ENCODE data around the gene ITGBL1. TPM values are rescaled to one million over a fixed set of nuclear protein-coding genes. Genes with fewer than 3 reads are reported as not detected.

The ITGBL1 gene
- total and polyA plus RNA-seq, 2 of the 8 experiments (the other 6 are each of a cell fraction or from before 2014, with no cell fraction given): not detected

DNA sequence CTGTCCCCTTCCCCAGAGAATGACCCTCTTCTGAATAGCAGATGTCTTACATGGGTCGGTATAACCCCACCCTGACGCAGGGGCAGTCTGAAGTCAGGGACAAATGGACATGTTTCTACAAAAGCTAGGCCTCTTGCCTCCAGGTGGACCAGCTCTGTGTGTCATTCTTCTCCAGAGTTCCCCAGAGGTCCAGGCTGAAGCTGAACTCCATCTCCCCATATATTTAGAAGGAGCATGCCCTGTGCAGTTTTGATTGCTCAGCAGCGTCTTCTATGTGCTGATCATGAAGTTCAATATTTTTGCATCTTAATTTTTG is 27.4 kb upstream of the ITGBL1 start:
- H3K36me3 ChIP-seq (ENCODE audit: control insufficient read depth in 2 of 4, insufficient read depth in 4 of 4, low read length in 3 of 4): no peaks in the 10 kb centered on the region
- 95% methylated on average over 3 of the region's 3 CpGs; no CpG with 5 or more reads in 1 of the 2 experiments for WGBS, 2 experiments (ENCODE audit: extremely low coverage in 1 of 2, insufficient coverage in 1 of 2, insufficient read length in 1 of 2, insufficient replicate concordance in 2 of 2, low coverage in 1 of 2, low lambda C conversion rate in 2 of 2, missing lambda C conversion rate in 1 of 2)
- H3K9me3 ChIP-seq (ENCODE audit: insufficient read depth in 2 of 2, low read depth in 1 of 2, low read length in 1 of 2): no peaks in the 10 kb centered on the region
- H3K56ac ChIP-seq (replicated peaks; ENCODE audit: insufficient read length, low read depth, low read length): no peak overlapping the region
- no peak overlapping the region for H3K9ac ChIP-seq (replicated peaks in 1 of 4; ENCODE audit: extremely low read depth in 1 of 4, low read depth in 3 of 4, low read length in 3 of 4)
- no peaks in the 10 kb centered on the region for H3K79me1 ChIP-seq (ENCODE audit: low read depth, low read length)
- no peak overlapping the region for H4K91ac ChIP-seq (replicated peaks; ENCODE audit: insufficient read length, low read length)
- no peak overlapping the region for H3K14ac ChIP-seq (ENCODE audit: insufficient read length)
- no peak overlapping the region for H2BK5ac ChIP-seq (ENCODE audit: low read depth, low read length)
- no peak overlapping the region for H2AFZ ChIP-seq (ENCODE audit: low read length)
- H3K79me2 ChIP-seq (ENCODE audit: control insufficient read depth in 1 of 2, insufficient read depth in 2 of 2, low read length in 2 of 2): no peaks in the 10 kb centered on the region
- H2BK15ac ChIP-seq (ENCODE audit: low read length): no peak overlapping the region
- no peak overlapping the region for H3K4me3 ChIP-seq (ENCODE audit: extremely low read depth in 1 of 4, insufficient read depth in 2 of 4, low read depth in 3 of 4, low read length in 4 of 4)
- FAIRE-seq (no peak), DNase-seq (ENCODE audit: low read depth in 1 of 2, low spot score in 2 of 2) (no peak)
- H3K23me2 ChIP-seq (ENCODE audit: low read depth, low read length): 0 out of 2 replicates have a peak, but pooled peaks cover 1% of the 10 kb centered on the region
- H2BK12ac ChIP-seq (ENCODE audit: low read depth, low read length): no peak overlapping the region
- H3K4ac ChIP-seq (replicated peaks; ENCODE audit: insufficient read length, low read depth, low read length): no peak overlapping the region
- H3K18ac ChIP-seq (ENCODE audit: extremely low read depth, low read length): no peak overlapping the region
- no peak overlapping the region for H2BK120ac ChIP-seq (replicated peaks; ENCODE audit: low read depth, low read length)
- CTCF ChIA-PET (ENCODE audit: partially characterized antibody): no interaction called here
- H3K27me3 ChIP-seq (replicated peaks in 1 of 4; ENCODE audit: control insufficient read depth in 3 of 4, extremely low read depth in 1 of 4, insufficient read depth in 3 of 4, low read length in 3 of 4): no peaks in the 10 kb centered on the region
- no peak overlapping the region for H3K27ac ChIP-seq (ENCODE audit: low read depth, low read length)
- H4K8ac ChIP-seq (ENCODE audit: extremely low read depth, insufficient read depth, low read length): no peak overlapping the region
- no peak overlapping the region for H4K5ac ChIP-seq (ENCODE audit: insufficient read length, low read depth, low read length)
- POLR2A ChIA-PET (ENCODE audit: partially characterized antibody): no interaction called here
- no peak overlapping the region for H2BK20ac ChIP-seq (ENCODE audit: low read length)
- H4K20me1 ChIP-seq (replicated peaks in 1 of 2; ENCODE audit: control insufficient read depth in 1 of 2, insufficient read depth in 2 of 2, low read length in 2 of 2): no peaks in the 10 kb centered on the region
- no peak overlapping the region for H2AK5ac ChIP-seq (ENCODE audit: low read depth, low read length)
- no peak overlapping the region for H3K4me2 ChIP-seq (ENCODE audit: insufficient read depth in 1 of 2, low read depth in 2 of 2, low read length in 2 of 2)
- no peaks in the 10 kb centered on the region for H3K4me1 ChIP-seq (replicated peaks in 1 of 4; ENCODE audit: control insufficient read depth in 3 of 4, insufficient read depth in 4 of 4, low read length in 3 of 4)
- H3K23ac ChIP-seq (ENCODE audit: insufficient read length): no peak overlapping the region
- TF ChIP-seq CBX5 (IDR thresholded peaks at IDR 0.05; ENCODE audit: low read depth, low read length) (no peak), KDM1A (IDR thresholded peaks at IDR 0.05; ENCODE audit: borderline replicate concordance, low read length) (no peak), CBX8 (IDR thresholded peaks at IDR 0.05; ENCODE audit: borderline replicate concordance, low read depth, low read length) (no peak)
